HFFc6 (cell line): ENCODE data around the gene UNK. TPM values are rescaled to one million over a fixed set of nuclear protein-coding genes. Genes with fewer than 3 reads are reported as not detected.
"Not testable (repeated sequence)": the region's sequence is repeated elsewhere in the genome, so short reads cannot be mapped to it uniquely, and the experiment has no call there.

Source experiments
- DNase-seq: peaks from one replicate; pipeline ENCODE4 v3.0.0-alpha.2; 2018
- H3K27ac Mint-ChIP-seq: 2 replicates; pipeline ENCODE4 v1.8.0; 2020; ENCODE audit warnings: mild to moderate bottlenecking, mixed read lengths
- H3K27me3 Mint-ChIP-seq: 2 replicates; pipeline ENCODE4 v1.8.0; 2021; ENCODE audit warnings: mild to moderate bottlenecking, moderate library complexity, mixed read lengths; ENCODE audit not compliant: insufficient read depth
- H3K36me3 Mint-ChIP-seq: 2 replicates; pipeline ENCODE4 v1.8.0; 2021; ENCODE audit warnings: low read depth, mixed read lengths
- H3K4me1 Mint-ChIP-seq: 2 replicates; pipeline ENCODE4 v1.8.0; 2020; ENCODE audit warnings: low read depth, mixed read lengths
- H3K4me3 Mint-ChIP-seq: 2 replicates; pipeline ENCODE4 v1.8.0; 2020; ENCODE audit warnings: mild to moderate bottlenecking, moderate library complexity, mixed read lengths
- H3K9me3 Mint-ChIP-seq: 2 replicates; pipeline ENCODE4 v1.8.0; 2020; ENCODE audit warnings: mild to moderate bottlenecking, mixed read lengths
- CTCF ChIP-seq: fragments of 200-600 bp; sonication (generic); IDR thresholded peaks from 2 replicates; pipeline ENCODE4 v1.5.0; 2021; ENCODE audit warnings: antibody characterized with exemption, mild to moderate bottlenecking
- total RNA-seq, 6 experiments: library from RNA; stranded (reverse); fragmentation: NEBNext Ultra II Directional; extraction: Animal tissue kit (Norgen Biotek cat#: 25700); gene quantifications; 2 replicates in 1 of 6; 3 replicates in 5 of 6; pipeline ENCODE4 v1.2.3, GENCODE V29; 2021

Gene UNK
- total RNA-seq, 6 experiments from 2014 or later = 12.7 to 18.6 (median 16.2) TPM

GRCh38 chr17:75756451-75757085 is 28.0 kb upstream of the UNK start:
- H3K27me3 Mint-ChIP-seq = no peaks in the 10 kb centered on the region
- no peak overlapping the region for H3K27ac Mint-ChIP-seq
- H3K9me3 Mint-ChIP-seq = no peaks in the 10 kb centered on the region
- peaks cover 6% of the 10 kb centered on the region for H3K4me1 Mint-ChIP-seq
- DNase-seq = no peak
- no peak overlapping the region for H3K4me3 Mint-ChIP-seq
- H3K36me3 Mint-ChIP-seq = no peaks in the 10 kb centered on the region
- no peak for TF ChIP-seq CTCF

GRCh38 chr17:75757086-75757681 is 27.4 kb upstream of the UNK start:
- H3K4me1 Mint-ChIP-seq = peaks cover 6% of the 10 kb centered on the region
- no peak overlapping the region for H3K4me3 Mint-ChIP-seq
- H3K27ac Mint-ChIP-seq = no peak overlapping the region
- DNase-seq = no peak
- TF ChIP-seq CTCF = no peak
- H3K36me3 Mint-ChIP-seq = no peaks in the 10 kb centered on the region; the same call in 1 of the 2 replicates
- no peaks in the 10 kb centered on the region for H3K9me3 Mint-ChIP-seq
- no peaks in the 10 kb centered on the region for H3K27me3 Mint-ChIP-seq

GRCh38 chr17:75758131-75758905 is 26.3 kb upstream of the UNK start:
- Mint-ChIP-seq H3K4me1 (peaks cover 6% of the 10 kb centered on the region), H3K9me3 (no peaks in the 10 kb centered on the region), H3K4me3 (no peak overlapping the region), H3K36me3 (no peaks in the 10 kb centered on the region; the same call in 1 of the 2 replicates), H3K27me3 (no peaks in the 10 kb centered on the region), H3K27ac (no peak overlapping the region)
- DNase-seq = no peak
- peak; percentile 63 for TF ChIP-seq CTCF

GRCh38 chr17:75759457-75759856 is 25.1 kb upstream of the UNK start:
- no peak for TF ChIP-seq CTCF
- no peak overlapping the region for H3K27ac Mint-ChIP-seq

GRCh38 chr17:75759978-75760640 is 24.5 kb upstream of the UNK start:
- not testable (repeated sequence) for H3K4me1 Mint-ChIP-seq, H3K27ac Mint-ChIP-seq, H3K9me3 Mint-ChIP-seq, H3K36me3 Mint-ChIP-seq, H3K27me3 Mint-ChIP-seq, DNase-seq, H3K4me3 Mint-ChIP-seq

More at GRCh38 chr17:75759457-75759856, 25.1 kb upstream of the UNK start:
- Mint-ChIP-seq H3K36me3 (no peaks in the 10 kb centered on the region; the same call in 1 of the 2 replicates), H3K4me3 (no peak overlapping the region), H3K4me1 (peaks cover 5% of the 10 kb centered on the region), H3K27me3 (no peaks in the 10 kb centered on the region), H3K9me3 (no peaks in the 10 kb centered on the region)
- no peak for DNase-seq
